Vagina (tissue), 2 donors: ENCODE measurements around the gene UNC93B1. TPM values are rescaled to one million over a fixed set of nuclear protein-coding genes. Genes with fewer than 3 reads are reported as not detected.
A peak's percentile ranks its signal among the peaks of the same experiment; 100 is the strongest.
"Not testable (repeated sequence)": the region's sequence is repeated elsewhere in the genome, so short reads cannot be mapped to it uniquely, and the experiment has no call there.

Source experiments
- DNase-seq, 2 donors: peaks; one replicate each; pipeline ENCODE4 v3.0.0-alpha.2; 2017; ENCODE audit errors: extremely low spot score in 2 of 2
- H3K27ac ChIP-seq: fragments of 200-600 bp; sonication (generic); one replicate; pipeline ENCODE4 v1.5.1; 2019
- H3K27me3 ChIP-seq: fragments of 200-600 bp; sonication (generic); one replicate; pipeline ENCODE4 v1.5.1; 2019
- H3K36me3 ChIP-seq, 2 donors: fragments of 200-600 bp; sonication (generic); one replicate each; pipeline ENCODE4 v1.5.1; 2017 to 2019
- H3K4me1 ChIP-seq: fragments of 200-600 bp; sonication (generic); one replicate; pipeline ENCODE4 v1.5.1; 2019
- H3K4me3 ChIP-seq, 2 donors: fragments of 200-600 bp; sonication (generic); 1 replicate in 1 of 2; 2 replicates in 1 of 2; pipeline ENCODE4 v1.5.1; 2016 to 2019
- H3K9me3 ChIP-seq: fragments of 200-600 bp; sonication (generic); one replicate; pipeline ENCODE4 v1.5.1; 2019
- CTCF ChIP-seq, 3 experiments: fragments of 450-650 bp in 2 of 3; fragments of 200-600 bp in 1 of 3; sonication (generic) in 1 of 3; IDR thresholded peaks; one replicate each; pipeline ENCODE4 v1.5.1; 2017 to 2019; ENCODE audit warnings: antibody characterized with exemption in 3 of 3, mild to moderate bottlenecking in 2 of 3, moderate library complexity in 2 of 3
- POLR2A ChIP-seq, 2 donors: fragments of 450-650 bp; IDR thresholded peaks; one replicate each; pipeline ENCODE4 v1.6.1; 2017; ENCODE audit warnings: antibody characterized with exemption in 2 of 2, mild to moderate bottlenecking in 2 of 2, moderate library complexity in 2 of 2
- POLR2AphosphoS5 ChIP-seq, 2 donors: sonication (generic); formaldehyde crosslinking; IDR thresholded peaks; one replicate each; pipeline ENCODE4 v1.9.0; 2017; ENCODE audit warnings: antibody characterized with exemption in 2 of 2, mild to moderate bottlenecking in 2 of 2, low read depth in 1 of 2; ENCODE audit not compliant: insufficient read depth in 1 of 2
- intact Hi-C: fragments of 100-400 bp; cut with DNase I; formaldehyde crosslinking; loops from one replicate; pipeline ENCODE4 v1.15.1; 2023
- total RNA-seq: library from RNA; depleted of rRNA; stranded (reverse); fragments of >200 nt; gene quantifications from one replicate; pipeline ENCODE4 v1.2.3, GENCODE V29; 2016

UNC93B1 gene
- total RNA-seq, 1 donor from 2014 or later: 30.4 TPM

- no peak overlapping the region for H3K27ac ChIP-seq
- no peak overlapping the region for H3K4me3 ChIP-seq
- H3K27me3 ChIP-seq: no peaks in the 10 kb centered on the region
- TF ChIP-seq POLR2A (IDR thresholded peaks at IDR 0.05): no peak
- no peaks in the 10 kb centered on the region for H3K9me3 ChIP-seq
- DNase-seq: no peak
- H3K4me1 ChIP-seq: no peaks in the 10 kb centered on the region
- intact Hi-C loops: no loop called here
- H3K36me3 ChIP-seq: no peaks in the 10 kb centered on the region
Measured at GRCh38 chr11:67996622-67997474, 7.0 kb downstream of the UNC93B1 start.

- intact Hi-C loops: no loop called here
- Histone ChIP-seq H3K27ac (no peak overlapping the region), H3K4me3 (no peak overlapping the region), H3K9me3 (no peaks in the 10 kb centered on the region), H3K4me1 (peaks cover 6% of the 10 kb centered on the region), H3K36me3 (no peaks in the 10 kb centered on the region), H3K27me3 (no peaks in the 10 kb centered on the region)
- DNase-seq: no peak
- TF ChIP-seq CTCF (IDR thresholded peaks at IDR 0.05) (no peak), POLR2AphosphoS5 (IDR thresholded peaks at IDR 0.05; ENCODE audit: insufficient read depth in 1 of 2, low read depth in 1 of 2) (no peak), POLR2A (IDR thresholded peaks at IDR 0.05) (no peak)
Measured at GRCh38 chr11:67996051-67996450, 7.8 kb downstream of the UNC93B1 start.

- H3K9me3 ChIP-seq, H3K4me1 ChIP-seq, H3K36me3 ChIP-seq, DNase-seq, H3K27me3 ChIP-seq, H3K27ac ChIP-seq, H3K4me3 ChIP-seq, intact Hi-C loops: not testable (repeated sequence)
Measured at GRCh38 chr11:67995579-67995978, 8.3 kb downstream of the UNC93B1 start.

- H3K27me3 ChIP-seq, intact Hi-C loops, H3K9me3 ChIP-seq, H3K4me3 ChIP-seq, DNase-seq, H3K4me1 ChIP-seq, H3K27ac ChIP-seq, H3K36me3 ChIP-seq: not testable (repeated sequence)
Measured at GRCh38 chr11:67995129-67995528, 8.8 kb downstream of the UNC93B1 start.

- intact Hi-C loops, H3K4me3 ChIP-seq, DNase-seq, H3K4me1 ChIP-seq, H3K36me3 ChIP-seq, H3K27ac ChIP-seq, H3K27me3 ChIP-seq, H3K9me3 ChIP-seq: not testable (repeated sequence)
Measured at GRCh38 chr11:67994387-67994786, 9.5 kb downstream of the UNC93B1 start.

- intact Hi-C loops, H3K4me3 ChIP-seq, H3K9me3 ChIP-seq, DNase-seq, H3K4me1 ChIP-seq, H3K27ac ChIP-seq, H3K27me3 ChIP-seq, H3K36me3 ChIP-seq: not testable (repeated sequence)
- TF ChIP-seq CTCF (IDR thresholded peaks at IDR 0.05): peak in 2 of 3 experiments; percentile 41 to 43
Measured at GRCh38 chr11:67993821-67994220, 10.1 kb downstream of the UNC93B1 start.

GRCh38 chr11:67991347-67992121 is 12.4 kb downstream of the UNC93B1 start:
- H3K9me3 ChIP-seq, H3K27me3 ChIP-seq, intact Hi-C loops, H3K4me1 ChIP-seq, DNase-seq, H3K36me3 ChIP-seq, H3K27ac ChIP-seq: not testable (repeated sequence)
- H3K4me3 ChIP-seq: peak overlapping the region; percentile 28 to 34

GRCh38 chr11:67990546-67991346 is 13.2 kb downstream of the UNC93B1 start:
- not testable (repeated sequence) for H3K27ac ChIP-seq, DNase-seq
- peak overlapping the region; percentile 28 to 34 for H3K4me3 ChIP-seq

GRCh38 chr11:67985302-67985701 is 18.6 kb downstream of the UNC93B1 start:
- H3K9me3 ChIP-seq, H3K27ac ChIP-seq, H3K36me3 ChIP-seq, H3K4me1 ChIP-seq, H3K4me3 ChIP-seq, H3K27me3 ChIP-seq, intact Hi-C loops, DNase-seq: not testable (repeated sequence)

More at GRCh38 chr11:67990546-67991346, 13.2 kb downstream of the UNC93B1 start:
- H3K4me1 ChIP-seq, intact Hi-C loops, H3K27me3 ChIP-seq, H3K9me3 ChIP-seq, H3K36me3 ChIP-seq: not testable (repeated sequence)
